AG04449 (cell line): ENCODE results near the gene RNF112.

Experiments used
- CTCF ChIA-PET: fragments of 350-600 bp; formaldehyde crosslinking; extraction: SDS; loops from one replicate; lab custom pipeline; 2021; ENCODE audit warnings: antibody characterized with exemption; lab: Yijun Ruan, JAX
- POLR2A ChIA-PET: fragments of 400-600, 350-600 bp; formaldehyde crosslinking; extraction: SDS; loops from one replicate; lab custom pipeline; 2020; ENCODE audit warnings: antibody characterized with exemption, inconsistent platforms; lab: Yijun Ruan, JAX
- DNase-seq: peaks from one replicate; pipeline ENCODE4 v3.0.0-alpha.2; 2010; ENCODE audit warnings: low read depth, low spot score
- H3K4me3 ChIP-seq: 2 replicates; pipeline ENCODE4 v1.5.1; 2011; ENCODE audit warnings: low read depth, mild to moderate bottlenecking, control low read depth, low read length
- CTCF ChIP-seq: IDR thresholded peaks from one replicate; pipeline ENCODE4 v1.5.1; 2011; ENCODE audit warnings: mild to moderate bottlenecking, moderate library complexity, low read length, control low read depth, inconsistent platforms; ENCODE audit not compliant: insufficient read depth; ENCODE audit errors: missing control alignments

RNF112 gene

GRCh38 chr17:19363460-19364035 lies 47.5 kb upstream of the RNF112 start:
- no peak for DNase-seq
- POLR2A ChIA-PET: interaction anchor here (1.7 to 2.0 kb wide), 3 partner anchors 9 to 85 kb away, joined by 8 to 18 read pairs (median 9); partner anchors contain the start of gene MAPK7
- CTCF ChIA-PET: interaction anchor here (0.6 to 14.4 kb wide), 57 partner anchors 8 to 449 kb away, joined by 3 to 293 read pairs (median 6); partner anchors contain the start of genes MAPK7, MFAP4 and SLC47A1
- H3K4me3 ChIP-seq: no peak overlapping the region
- TF ChIP-seq CTCF: no peak

GRCh38 chr17:19364699-19365498 lies 46.1 kb upstream of the RNF112 start:
- CTCF ChIA-PET: interaction anchor here (0.8 to 14.4 kb wide), 14 partner anchors 8 to 402 kb away, joined by 3 to 293 read pairs (median 8); partner anchors contain the start of gene MAPK7
- no peak for TF ChIP-seq CTCF
- H3K4me3 ChIP-seq: no peak overlapping the region
- POLR2A ChIA-PET: interaction anchor here (0.6 to 1.5 kb wide), 3 partner anchors 13 to 397 kb away, joined by 3 to 4 read pairs (median 3); no protein-coding TSS in a partner anchor
- no peak for DNase-seq

GRCh38 chr17:19365499-19365817 lies 45.6 kb upstream of the RNF112 start:
- DNase-seq: no peak
- no peak overlapping the region for H3K4me3 ChIP-seq
- ChIA-PET CTCF (interaction anchor here (0.8 to 14.4 kb wide), 14 partner anchors 9 to 402 kb away, joined by 3 to 293 read pairs (median 6); partner anchors contain the start of gene MAPK7), POLR2A (interaction anchor here (0.6 to 1.5 kb wide), 3 partner anchors 12 to 397 kb away, joined by 3 to 4 read pairs (median 3); no protein-coding TSS in a partner anchor)
- TF ChIP-seq CTCF: no peak

GRCh38 chr17:19365833-19366636 lies 45.0 kb upstream of the RNF112 start:
- no peak overlapping the region for H3K4me3 ChIP-seq
- ChIA-PET POLR2A (interaction anchor here (1.1 kb wide), 1 partner anchor 20 kb away, joined by 3 read pairs; no protein-coding TSS in a partner anchor), CTCF (interaction anchor here (0.9 to 14.4 kb wide), 11 partner anchors 9 to 401 kb away, joined by 4 to 293 read pairs (median 10); partner anchors contain the start of gene MAPK7)
- DNase-seq: no peak
- no peak for TF ChIP-seq CTCF

GRCh38 chr17:19366637-19366972 lies 44.4 kb upstream of the RNF112 start:
- TF ChIP-seq CTCF: no peak
- ChIA-PET CTCF (interaction anchor here (1.4 to 14.4 kb wide), 4 partner anchors 11 to 400 kb away, joined by 4 to 293 read pairs (median 14); partner anchors contain the start of gene MAPK7), POLR2A (no interaction called here)
- no peak for DNase-seq
- no peak overlapping the region for H3K4me3 ChIP-seq
